Epidermal melanocyte (primary cell): ENCODE measurements around the gene HIC2.
"Not testable (repeated sequence)": the region's sequence is repeated elsewhere in the genome, so short reads cannot be mapped to it uniquely, and the experiment has no call there.

Experiments used
- DNase-seq: peaks from one replicate; pipeline ENCODE4 v3.0.0; 2011; ENCODE audit warnings: low spot score; ENCODE audit not compliant: insufficient read length

The HIC2 gene, protein sequence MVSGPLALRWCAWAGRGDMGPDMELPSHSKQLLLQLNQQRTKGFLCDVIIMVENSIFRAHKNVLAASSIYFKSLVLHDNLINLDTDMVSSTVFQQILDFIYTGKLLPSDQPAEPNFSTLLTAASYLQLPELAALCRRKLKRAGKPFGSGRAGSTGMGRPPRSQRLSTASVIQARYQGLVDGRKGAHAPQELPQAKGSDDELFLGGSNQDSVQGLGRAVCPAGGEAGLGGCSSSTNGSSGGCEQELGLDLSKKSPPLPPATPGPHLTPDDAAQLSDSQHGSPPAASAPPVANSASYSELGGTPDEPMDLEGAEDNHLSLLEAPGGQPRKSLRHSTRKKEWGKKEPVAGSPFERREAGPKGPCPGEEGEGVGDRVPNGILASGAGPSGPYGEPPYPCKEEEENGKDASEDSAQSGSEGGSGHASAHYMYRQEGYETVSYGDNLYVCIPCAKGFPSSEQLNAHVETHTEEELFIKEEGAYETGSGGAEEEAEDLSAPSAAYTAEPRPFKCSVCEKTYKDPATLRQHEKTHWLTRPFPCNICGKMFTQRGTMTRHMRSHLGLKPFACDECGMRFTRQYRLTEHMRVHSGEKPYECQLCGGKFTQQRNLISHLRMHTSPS

DNA sequence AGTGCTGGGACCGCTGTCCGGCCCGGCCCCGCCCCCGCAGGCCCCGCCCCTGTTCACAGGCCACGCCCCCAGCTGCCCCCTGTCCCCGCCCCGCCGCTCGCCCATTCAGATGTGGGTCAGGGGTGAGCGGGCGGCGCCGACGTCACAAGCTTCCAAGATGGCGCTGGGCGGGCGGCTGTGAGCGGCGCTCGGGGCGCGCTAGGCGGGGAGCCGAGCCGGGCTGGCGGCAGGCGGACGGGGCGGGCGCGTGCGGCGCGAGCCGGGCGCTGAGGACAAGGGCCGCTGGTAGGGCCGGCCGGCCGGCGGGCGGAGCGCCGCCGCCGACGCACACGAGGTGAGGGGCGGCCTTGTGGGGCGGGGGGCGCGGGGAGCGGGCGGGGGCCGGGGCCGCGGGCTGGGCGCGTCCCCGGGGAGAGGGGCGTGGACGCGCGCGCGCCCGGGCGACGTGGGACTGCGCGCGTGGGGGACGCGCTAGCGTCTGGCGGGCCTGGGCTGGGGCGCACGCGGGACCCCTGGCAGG is at the start of gene HIC2:
Gene HIC2 (plus strand): TSS at position 145 of the 520 bp plus-strand sequence. CDS start 25,461 bp downstream, outside the sequence.
- DNase-seq, result not testable (repeated sequence)

DNA sequence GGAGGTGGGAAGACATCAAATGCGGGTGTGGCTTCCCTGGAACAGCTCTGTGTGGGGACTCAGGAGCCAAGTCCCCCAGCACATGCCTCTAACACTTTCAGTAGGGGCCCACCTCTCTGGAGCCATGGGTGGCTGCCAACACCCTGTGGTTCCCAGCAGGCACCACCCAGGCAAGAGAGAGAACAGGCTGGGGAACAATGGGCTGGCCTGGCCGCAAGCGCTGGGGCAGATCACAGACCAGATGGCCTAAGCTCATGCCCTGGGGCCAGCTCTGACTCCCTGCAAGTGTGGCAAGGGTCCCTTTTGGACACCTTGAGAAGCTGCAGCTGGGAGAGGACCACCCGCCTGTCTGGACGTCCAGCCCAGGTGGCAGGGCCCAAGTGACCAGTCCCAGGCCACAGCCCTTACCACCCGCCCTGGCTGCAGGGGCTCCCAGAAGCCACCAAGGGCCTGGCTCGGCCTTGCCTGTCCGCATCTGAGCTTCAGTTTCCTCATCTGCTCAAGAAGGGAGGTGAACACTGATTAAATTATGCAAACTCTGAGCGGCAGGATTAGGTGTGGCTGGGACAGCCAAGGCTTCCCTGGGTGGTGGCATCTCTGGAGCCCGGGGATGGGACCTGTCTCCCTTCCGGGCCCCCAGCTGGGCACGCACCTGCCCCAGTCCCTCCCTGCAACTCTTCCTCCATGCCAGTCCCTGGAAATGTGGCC is 48.4 kb upstream of the HIC2 start:
- DNase-seq, result not testable (repeated sequence)

DNA sequence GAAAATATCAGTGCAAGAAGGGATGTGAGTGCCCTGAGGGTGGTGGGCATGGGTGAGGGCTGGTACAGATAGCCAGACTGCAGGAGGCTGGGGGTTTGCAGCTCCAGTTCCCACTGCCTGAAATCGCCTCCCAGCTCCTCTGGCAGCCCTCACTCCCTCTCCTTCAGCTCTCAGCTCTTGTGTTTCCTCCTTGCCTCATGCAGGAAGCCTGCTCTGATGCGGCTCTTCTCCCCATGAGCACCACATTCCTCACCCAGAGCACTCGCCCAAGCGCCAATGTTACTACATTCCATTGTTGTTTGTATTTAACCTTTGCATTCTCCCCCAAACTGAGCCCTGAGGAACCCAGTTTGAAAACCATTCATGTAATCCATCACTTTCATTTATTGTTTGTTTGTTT is 41.3 kb upstream of the HIC2 start:
- DNase-seq, result not testable (repeated sequence)

DNA sequence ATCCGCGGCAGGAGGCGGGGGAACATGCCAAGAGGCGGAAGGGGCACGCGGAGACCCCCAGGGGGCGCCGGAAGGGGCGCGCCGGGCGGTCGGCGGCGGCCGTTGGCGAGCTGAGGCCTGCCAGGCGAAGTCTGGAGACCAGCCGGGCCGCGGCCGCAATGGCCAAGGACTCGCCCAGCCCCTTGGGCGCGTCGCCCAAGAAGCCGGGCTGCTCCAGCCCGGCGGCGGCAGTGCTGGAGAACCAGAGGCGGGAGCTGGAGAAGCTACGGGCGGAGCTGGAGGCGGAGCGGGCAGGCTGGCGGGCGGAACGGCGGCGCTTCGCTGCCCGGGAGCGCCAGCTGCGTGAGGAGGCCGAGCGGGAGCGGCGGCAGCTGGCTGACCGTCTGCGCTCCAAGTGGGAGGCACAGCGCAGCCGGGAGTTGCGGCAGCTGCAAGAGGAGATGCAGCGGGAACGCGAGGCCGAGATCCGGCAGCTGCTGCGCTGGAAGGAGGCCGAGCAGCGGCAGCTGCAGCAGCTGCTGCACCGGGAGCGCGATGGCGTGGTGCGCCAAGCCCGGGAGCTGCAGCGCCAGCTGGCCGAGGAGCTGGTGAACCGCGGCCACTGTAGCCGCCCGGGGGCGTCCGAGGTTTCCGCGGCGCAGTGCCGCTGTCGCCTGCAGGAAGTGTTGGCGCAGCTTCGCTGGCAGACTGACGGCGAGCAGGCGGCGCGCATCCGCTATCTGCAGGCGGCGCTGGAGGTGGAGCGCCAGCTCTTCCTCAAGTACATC is 33.3 kb upstream of the HIC2 start, which contains the start of gene RIMBP3B:
Gene RIMBP3B (plus strand): TSS at position 51 of the 767 bp plus-strand sequence. CDS start 108 bp downstream, at position 159.
- not testable (repeated sequence) for DNase-seq

DNA sequence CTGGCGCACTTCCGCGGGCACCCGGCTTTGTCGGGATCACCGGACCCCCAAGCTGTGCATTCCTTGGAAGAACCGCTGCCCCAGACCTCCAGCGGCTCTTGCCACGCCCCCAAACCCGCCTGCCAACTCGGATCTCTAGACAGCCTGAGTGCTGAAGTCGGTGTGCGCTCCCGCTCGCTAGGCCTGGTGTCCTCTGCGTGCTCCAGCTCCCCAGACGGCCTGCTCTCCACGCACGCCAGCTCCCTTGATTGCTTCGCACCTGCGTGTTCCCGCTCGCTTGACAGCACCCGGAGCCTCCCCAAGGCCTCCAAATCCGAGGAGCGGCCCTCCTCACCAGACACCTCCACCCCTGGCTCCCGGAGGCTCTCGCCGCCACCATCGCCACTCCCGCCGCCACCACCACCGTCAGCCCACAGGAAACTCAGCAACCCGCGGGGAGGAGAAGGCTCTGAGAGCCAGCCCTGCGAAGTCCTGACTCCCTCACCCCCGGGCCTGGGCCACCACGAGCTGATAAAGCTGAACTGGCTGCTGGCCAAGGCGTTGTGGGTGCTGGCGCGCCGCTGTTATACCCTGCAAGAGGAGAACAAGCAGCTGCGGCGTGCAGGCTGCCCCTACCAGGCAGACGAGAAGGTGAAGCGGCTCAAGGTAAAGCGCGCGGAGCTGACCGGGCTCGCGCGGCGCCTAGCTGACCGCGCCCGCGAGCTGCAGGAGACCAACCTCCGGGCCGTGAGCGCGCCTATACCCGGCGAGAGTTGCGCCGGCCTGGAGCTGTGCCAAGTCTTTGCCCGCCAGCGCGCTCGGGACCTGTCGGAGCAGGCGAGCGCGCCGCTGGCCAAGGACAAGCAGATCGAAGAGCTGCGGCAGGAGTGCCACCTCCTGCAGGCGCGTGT is 32.5 kb upstream of the HIC2 start:
- not testable (repeated sequence) for DNase-seq

DNA sequence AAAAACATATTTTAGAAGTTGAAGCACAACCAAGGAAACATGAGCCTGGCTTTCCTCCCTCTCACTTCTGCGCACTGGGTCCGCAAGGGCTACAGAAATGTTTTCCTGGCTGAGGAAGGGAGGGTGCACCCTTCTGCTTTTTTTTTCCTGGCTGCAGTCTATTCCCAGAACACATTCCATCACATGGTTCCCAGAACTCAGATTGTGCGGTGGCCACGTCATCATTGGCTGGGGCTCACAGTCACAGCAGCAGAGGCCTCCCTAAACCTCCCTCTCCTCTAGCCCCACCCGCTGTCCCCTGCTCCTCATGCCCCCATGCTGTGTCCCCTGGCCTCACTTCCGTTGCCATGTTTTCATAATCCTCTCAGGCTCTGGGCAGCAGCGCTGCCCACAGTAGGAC is 27.7 kb upstream of the HIC2 start:
- not testable (repeated sequence) for DNase-seq

DNA sequence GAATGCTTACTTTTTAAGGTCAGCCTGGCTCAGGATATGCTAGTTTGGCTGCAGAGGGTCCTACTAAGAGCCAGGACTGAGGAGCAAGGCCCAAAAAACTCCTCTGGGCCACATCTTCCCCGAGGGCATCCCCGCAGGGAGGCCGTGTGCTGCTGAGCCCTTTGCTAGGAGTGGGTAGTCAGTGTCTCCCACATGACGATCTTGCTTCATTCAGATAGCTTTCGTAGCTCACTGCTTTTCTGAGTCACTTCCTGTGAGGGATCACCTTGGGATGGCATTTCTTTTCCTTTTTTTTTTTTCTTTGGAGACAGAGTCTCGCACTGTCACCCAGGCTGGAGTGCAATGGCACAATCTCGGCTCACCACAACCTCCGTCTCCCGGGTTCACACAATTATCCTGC is 27.2 kb upstream of the HIC2 start:
- DNase-seq, result not testable (repeated sequence)

DNA sequence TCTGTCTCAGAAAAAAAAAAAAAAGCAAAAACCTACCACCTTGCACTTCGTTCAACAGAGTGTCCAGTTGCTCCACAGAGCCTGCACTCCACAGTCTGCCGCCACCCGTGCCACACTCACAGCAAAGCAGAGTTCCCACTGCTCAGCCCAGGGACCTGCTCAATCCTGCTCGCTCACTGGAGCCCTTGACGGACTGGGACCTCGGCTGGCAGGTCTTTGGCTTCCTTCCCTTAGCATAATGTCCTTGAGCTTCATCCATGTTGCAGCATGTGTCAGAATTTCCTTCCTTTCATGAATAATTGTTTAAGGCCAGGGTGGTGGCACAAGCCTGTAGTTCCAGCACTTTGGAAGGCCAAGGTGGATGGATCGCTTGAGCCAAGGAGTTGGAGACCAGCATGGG is 22.6 kb upstream of the HIC2 start:
- not testable (repeated sequence) for DNase-seq

DNA sequence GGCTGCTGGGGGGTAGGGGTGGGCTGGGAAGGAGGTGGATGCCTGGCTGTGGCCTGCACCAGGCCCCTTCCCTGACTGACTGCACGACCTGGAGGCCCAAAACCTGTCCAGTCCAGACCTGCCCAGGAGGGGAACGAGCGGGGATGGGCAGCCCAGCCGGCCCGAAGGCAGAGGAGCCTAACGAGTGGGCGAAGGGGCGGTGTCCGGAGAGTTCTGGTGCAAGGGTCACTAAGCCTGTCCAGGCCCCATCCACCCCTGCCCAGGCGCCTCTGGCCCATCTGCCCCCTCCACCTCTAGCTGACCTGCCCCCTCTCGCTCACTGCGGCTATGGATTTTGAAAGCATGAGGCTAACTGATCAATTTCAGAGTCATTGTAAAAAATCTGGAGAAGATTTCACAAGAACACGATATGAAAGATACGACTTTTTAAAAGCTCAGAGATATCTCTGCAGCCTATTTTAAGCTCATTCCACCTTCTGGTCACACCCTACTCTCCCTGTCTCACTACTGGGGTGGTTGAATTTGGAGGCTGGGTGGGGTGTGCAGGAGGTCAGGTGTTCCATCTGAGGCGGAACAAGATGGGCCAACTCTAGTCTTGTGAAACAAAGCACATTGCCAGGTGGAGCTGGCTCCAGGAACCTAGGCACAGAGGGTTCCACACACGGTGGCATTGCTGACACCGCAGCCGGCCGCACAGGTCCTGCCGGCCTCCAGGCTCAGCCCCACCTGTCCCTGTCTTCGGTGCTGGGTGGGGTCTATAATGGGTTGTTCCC is 15.8 kb upstream of the HIC2 start:
- DNase-seq, result not testable (repeated sequence)

DNA sequence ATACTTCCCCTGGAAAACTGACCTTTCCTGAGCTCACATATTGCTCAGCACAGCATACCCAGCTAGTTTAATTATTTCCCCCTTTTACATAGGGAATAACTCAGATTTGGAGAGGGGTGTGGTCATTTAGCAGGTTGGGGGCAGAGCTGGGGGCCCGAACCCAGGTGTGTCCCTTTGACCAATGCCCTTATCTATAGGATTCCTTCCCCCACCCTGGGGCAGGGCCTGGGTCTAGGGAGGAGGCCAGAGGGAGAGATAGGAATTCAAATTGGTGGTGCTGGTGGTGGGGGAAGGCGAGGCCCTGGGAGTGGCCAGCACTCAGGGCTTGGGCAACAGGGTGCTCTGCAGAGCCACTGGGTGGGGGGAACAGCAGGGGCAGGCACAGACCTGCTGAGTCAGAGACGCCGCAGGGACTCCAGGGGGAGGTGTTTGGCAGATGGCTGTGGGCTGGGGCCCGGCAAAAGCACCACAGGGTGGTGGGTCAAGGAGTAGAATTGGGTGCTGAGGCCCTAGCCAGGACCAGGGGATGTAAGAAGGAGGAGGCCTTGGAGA is 14.3 kb upstream of the HIC2 start:
- DNase-seq, result not testable (repeated sequence)

DNA sequence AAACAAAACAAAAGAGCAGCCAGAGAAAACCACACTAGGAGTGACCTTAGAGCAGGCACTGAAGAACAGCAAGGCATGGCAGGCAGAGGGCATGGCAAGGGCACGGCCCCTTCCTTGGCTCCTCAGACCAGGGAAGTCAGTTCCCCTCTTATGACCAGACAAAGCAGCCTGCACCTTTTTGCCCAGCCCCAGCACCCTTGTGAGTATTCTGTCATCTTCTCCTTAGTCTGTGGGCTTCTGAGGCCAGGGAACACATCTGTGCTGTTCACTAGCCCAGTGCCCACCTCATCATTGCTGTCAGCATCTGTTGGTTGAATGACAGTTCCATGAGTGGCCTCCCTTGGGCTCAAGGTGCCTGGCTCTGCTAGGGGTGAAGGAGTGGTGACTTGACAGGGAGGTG is 10.0 kb upstream of the HIC2 start:
- not testable (repeated sequence) for DNase-seq

DNA sequence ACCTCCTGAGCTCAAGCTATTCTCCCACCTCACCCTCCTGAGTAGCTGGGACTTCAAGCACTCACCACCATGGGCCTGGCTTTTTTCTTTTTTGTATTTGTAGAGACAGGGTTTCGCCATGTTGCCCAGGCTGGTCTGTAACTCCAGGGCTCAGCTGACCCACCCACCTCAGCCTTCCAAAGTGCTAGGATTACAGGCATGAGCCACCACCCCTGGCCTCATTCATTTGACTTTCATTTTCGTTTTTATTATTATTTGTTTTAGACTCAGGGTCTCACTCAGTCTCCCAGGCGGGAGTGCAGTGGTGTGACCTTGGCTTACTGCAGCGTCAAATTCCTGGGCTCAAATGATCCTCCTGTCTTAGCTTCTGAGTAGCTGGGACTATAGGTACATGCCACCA is 9.4 kb upstream of the HIC2 start:
- not testable (repeated sequence) for DNase-seq

DNA sequence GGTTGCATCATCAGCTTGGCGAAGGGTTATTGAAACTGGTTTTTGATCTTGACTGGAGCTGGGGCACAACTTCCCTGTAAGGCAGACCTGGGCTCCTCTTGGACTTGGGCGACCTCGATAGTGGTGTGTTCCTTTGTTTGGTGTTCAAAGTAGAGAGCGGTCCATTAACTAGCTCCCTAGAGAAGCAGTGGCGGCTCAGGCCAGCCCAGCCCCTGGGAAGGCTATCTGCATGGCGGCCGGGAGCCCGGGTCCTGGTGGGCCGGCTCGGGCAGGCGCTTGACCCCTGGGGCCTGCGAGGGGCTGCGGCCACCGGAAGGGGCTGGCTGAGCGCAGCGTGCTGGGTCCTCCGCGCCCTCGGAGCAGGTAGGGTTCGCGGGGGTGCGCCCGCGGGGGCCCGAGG is 796 bp upstream of the HIC2 start:
- not testable (repeated sequence) for DNase-seq

DNA sequence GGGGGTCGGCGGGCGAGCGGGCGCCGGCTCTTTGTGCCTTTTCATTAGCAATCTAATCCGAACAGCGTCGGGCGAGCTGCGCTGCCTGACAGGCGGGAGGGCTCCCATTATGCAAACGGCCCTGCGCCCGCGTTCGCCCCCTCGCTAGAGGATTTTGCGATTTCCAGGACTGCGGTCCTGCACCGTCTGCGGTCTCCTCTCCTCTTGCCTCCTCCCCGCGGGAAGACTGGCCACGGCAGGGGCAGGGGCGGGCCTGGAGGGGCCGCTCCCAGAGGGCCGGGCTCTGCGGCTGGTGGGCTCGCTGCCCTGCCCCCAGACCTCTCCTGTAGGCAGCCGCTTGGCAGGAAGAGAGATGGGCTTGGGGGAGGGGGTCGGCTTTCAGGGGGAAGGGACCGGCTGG is 682 bp downstream of the HIC2 start:
- DNase-seq, result not testable (repeated sequence)

DNA sequence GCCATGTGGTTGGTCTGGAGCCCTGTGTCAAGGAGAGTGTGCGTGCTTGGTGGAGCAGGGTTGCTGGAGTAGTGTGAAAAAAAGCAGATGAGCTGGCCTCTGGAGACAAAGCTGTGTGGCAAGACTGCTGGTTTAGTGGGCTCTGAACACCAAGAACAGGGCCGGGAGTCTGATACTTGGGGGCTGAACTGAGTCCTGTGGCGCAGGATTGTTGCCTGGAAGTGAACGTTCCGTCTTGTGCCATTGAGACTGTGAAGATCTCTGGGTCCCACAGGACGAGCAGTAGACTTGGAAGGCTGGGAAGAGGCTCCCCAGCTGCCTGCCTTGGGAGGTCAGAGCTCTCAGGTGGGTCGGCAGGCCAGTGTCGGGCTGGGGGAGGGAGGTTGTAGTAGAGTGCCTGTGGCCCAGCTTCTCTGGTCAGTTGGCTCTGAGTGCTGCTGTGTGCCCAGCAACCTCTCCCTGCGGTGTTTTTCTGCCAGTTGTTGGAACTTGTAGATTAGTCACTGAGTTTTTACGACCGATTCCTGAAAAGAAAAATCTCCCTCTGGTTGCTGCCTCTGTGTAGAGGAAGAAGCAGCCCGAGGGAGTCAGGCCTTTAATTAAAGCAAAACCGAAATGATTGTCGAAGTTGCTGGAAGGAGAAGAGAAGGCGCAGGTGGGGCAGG is 1.9 kb downstream of the HIC2 start:
- not testable (repeated sequence) for DNase-seq

DNA sequence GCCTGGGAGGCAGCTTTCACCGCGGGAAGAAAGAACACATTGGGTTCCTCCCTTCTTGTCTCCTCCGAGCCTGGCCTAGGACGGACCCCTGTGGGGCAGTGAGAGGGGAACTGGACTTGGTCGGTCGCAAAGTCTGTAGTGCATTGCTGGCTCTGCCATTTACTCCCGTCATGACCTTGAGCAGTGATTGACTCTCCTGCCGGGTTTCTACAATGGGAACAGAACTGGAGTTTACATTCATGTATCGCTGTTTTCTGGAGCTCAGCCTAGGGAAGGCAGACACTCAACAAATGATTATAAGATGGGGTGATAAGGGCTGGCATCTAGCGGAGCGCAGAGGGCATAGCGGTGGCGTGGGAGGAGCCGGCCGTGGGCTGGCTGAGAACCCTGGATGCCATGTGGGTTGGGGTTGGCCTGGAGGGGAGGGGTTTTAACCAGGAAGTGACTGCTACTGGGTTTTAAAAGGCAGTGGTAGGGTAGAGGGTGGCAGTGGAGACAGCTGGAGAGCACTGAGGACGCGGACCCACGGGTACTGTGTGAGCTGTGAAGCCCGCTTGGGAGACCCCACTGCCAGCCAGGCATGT is 3.1 kb downstream of the HIC2 start:
- DNase-seq, result not testable (repeated sequence)

DNA sequence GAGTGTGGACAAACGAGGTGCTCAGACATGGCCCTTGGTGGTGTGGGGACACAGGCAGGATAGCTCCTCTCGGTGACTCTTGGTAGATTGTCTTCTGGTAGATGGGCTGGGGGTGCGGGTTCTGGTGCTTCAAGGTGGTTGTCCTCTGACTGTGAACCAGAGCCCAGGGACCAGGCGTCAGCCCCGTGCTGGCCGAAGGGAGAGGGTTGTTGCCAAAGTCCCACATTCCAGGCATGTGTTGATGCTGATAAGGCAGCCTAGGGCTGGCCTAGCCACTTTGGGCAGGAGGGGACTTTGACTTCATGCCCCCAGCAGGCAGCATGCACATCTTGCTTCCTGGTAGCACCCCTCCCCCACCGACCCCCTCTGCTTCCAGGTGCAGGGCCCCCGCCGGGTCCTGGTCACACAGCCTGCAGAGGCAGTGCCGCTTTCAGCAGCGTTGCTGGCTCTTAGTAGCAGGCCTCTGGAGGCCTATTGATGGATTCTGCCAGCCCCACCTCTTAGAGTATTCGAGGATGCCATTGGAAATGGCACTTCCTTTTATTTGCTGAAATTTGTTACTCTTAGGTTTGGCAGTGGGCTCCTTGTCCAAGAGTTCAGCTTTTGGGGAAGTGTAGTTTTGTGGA is 7.0 kb downstream of the HIC2 start:
- not testable (repeated sequence) for DNase-seq
